Kasumi-1 (cell line): ENCODE results near the gene GPR37.

Experiments
- DNase-seq, 2 experiments: peaks; one replicate each; lab custom pipeline; 2025; lab: John Stamatoyannopoulos, UW

The GPR37 gene

GRCh38 chr7:124765401-124766352 lies at the start of gene GPR37:
Gene GPR37 (minus strand): TSS chr7:124765792. CDS start chr7:124764976, 816 bp downstream.
- no peak for DNase-seq

GRCh38 chr7:124813994-124814798 lies 48.6 kb upstream of the GPR37 start:
- DNase-seq = no peak

GRCh38 chr7:124812764-124813163 lies 47.2 kb upstream of the GPR37 start:
- no peak for DNase-seq

GRCh38 chr7:124811341-124811740 lies 45.7 kb upstream of the GPR37 start:
- DNase-seq = no peak

- no peak for DNase-seq
Observed at GRCh38 chr7:124810605-124811004, 45.0 kb upstream of the GPR37 start.

- DNase-seq = no peak
Observed at GRCh38 chr7:124808206-124808605, 42.6 kb upstream of the GPR37 start.

GRCh38 chr7:124801330-124801895 lies 35.8 kb upstream of the GPR37 start:
- DNase-seq = no peak

- no peak for DNase-seq
Observed at GRCh38 chr7:124800386-124800785, 34.8 kb upstream of the GPR37 start.

GRCh38 chr7:124799448-124799847 lies 33.9 kb upstream of the GPR37 start:
- no peak for DNase-seq

GRCh38 chr7:124796771-124797170 lies 31.2 kb upstream of the GPR37 start:
- DNase-seq = no peak

- DNase-seq = no peak
Observed at GRCh38 chr7:124792696-124793095, 27.1 kb upstream of the GPR37 start.

GRCh38 chr7:124792002-124792401 lies 26.4 kb upstream of the GPR37 start:
- DNase-seq = no peak

- DNase-seq = no peak
Observed at GRCh38 chr7:124791426-124791825, 25.8 kb upstream of the GPR37 start.

GRCh38 chr7:124790645-124791044 lies 25.1 kb upstream of the GPR37 start:
- no peak for DNase-seq

- DNase-seq = no peak
Observed at GRCh38 chr7:124785994-124786393, 20.4 kb upstream of the GPR37 start.

- peak; percentile 78 to 79 for DNase-seq
Observed at GRCh38 chr7:124784879-124785818, 19.6 kb upstream of the GPR37 start.

- no peak for DNase-seq
Observed at GRCh38 chr7:124783271-124783670, 17.7 kb upstream of the GPR37 start.

- DNase-seq = no peak
Observed at GRCh38 chr7:124781907-124782734, 16.5 kb upstream of the GPR37 start.

GRCh38 chr7:124781418-124781817 lies 15.8 kb upstream of the GPR37 start:
- DNase-seq = no peak

- no peak for DNase-seq
Observed at GRCh38 chr7:124780608-124781007, 15.0 kb upstream of the GPR37 start.
